GM21737 (cell line): ENCODE measurements around the gene SMAD6.

ENCODE experiments used
- ATAC-seq: cut with Tn5 transposase; IDR thresholded peaks from one replicate; pipeline ENCODE4 v1.9.1; 2021; ENCODE audit warnings: mild to moderate bottlenecking, moderate library complexity; ENCODE audit not compliant: unreplicated experiment

SMAD6 gene

DNA sequence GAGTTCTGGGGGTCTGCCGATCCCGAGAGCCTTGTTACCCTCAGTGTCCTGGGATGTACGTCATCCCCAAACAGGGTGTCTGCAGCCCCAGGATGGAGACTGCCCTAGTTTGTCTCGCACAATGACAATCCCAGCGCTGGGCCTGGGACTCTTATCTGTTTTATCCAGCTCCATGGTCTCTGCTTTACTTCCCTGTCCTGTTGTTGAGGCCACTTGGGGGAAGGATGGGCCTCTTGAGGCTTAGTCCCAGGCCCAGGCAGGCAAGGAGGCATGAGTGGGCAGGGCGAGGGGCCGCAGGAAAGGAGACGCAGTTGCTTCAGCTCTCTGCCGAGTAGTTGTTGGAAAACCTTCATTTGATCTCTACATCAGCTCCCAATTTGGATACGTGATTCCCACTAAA is 17.4 kb downstream of the SMAD6 start:
- no peak for ATAC-seq

DNA sequence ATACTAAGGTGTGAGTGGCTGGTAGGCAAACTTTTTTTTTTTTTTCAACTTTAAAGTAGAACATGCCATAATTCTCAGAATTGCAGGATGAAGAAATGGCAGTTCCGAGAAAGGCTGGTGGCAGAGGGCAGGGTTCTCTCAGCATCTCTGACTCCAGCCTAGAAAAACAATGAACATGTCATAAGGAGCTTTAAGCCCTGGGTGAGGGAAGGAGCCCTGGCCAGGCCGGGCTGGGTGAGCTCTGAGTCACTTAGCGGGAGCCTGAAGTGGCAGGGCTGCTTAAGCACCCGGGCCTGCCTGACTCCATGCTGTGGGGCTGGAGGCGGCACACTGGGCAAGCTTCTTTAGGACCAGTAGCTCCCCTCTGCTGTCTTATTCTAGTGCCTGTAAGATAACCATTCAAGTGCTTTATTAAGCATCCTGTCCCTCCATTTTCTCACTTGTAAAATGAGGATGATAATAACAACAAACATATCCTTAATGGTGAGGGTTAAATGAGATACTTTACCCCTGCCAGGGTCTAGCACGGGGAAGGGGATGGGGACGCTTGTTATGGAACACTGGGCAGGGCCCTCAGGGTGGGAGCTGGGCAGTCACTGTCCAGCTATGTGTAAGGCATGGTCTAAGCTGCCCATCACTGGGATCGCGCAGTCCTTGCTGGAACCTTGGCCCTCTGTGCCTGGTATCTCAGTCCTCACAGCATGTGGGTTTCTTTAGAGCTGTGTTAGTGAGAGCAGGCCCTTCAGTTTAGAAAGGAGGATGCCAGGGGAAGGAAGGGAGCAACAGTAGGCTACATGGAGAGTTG is 18.4 kb downstream of the SMAD6 start:
- no peak for ATAC-seq

DNA sequence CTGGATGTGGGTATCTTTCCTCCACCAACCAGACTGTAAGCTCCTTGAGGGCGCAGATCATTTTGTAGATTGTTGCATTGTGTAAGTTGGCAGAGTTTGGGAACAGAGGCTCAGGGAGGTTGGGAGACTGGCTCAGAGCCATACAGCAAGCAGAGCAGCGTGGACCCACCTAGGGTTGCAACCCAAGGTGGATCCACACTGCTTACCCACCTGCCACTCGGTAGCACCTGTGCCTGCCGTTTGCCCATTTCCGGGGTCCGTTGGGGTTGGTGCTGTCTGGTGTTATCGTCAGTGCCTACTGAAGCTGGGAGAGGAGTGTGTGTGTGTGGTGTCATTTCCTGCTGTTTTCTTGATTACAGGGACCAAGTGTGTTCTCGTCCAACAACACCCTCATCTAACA is 19.0 kb downstream of the SMAD6 start:
- no peak for ATAC-seq

DNA sequence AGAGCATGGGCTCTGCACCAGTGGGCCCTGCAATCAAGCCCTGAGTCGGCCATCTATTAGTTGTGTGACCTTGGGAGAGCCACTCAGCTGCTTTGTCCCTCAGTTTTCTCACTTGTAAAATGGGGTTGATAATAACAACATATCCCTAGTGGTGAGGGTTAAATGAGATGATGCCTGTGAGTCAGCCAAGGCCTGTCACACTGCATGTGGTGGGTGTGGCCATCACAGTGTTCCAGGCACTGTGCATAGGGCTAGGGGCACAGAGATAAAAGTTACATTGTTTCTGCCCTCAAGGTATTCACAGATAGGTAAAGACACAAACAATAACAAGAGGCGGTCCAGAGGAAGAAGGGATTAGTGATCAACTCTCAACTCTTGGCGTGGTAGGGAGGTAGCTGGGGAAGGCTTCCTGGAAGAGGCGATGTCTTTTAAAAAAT is 19.5 kb downstream of the SMAD6 start:
- no peak for ATAC-seq

DNA sequence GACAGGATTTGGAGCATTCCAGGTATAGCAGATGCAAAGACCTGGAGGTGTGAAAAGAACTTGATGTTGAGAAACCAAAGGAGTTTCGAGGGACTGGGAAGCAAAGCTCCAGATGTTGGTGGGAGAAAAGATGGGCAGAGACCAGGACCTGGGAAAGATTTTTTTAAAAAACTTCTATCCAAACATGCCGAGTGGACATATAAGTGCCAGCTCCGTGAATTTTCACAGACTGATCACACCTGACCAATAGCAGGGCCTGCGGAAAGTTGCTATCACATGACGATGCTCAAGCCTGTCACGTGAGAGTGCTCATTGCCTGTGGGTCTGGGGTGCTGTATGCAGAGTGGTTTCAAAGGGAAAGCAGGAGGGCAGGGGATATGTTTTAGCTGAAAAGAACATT is 19.9 kb downstream of the SMAD6 start:
- no peak for ATAC-seq

DNA sequence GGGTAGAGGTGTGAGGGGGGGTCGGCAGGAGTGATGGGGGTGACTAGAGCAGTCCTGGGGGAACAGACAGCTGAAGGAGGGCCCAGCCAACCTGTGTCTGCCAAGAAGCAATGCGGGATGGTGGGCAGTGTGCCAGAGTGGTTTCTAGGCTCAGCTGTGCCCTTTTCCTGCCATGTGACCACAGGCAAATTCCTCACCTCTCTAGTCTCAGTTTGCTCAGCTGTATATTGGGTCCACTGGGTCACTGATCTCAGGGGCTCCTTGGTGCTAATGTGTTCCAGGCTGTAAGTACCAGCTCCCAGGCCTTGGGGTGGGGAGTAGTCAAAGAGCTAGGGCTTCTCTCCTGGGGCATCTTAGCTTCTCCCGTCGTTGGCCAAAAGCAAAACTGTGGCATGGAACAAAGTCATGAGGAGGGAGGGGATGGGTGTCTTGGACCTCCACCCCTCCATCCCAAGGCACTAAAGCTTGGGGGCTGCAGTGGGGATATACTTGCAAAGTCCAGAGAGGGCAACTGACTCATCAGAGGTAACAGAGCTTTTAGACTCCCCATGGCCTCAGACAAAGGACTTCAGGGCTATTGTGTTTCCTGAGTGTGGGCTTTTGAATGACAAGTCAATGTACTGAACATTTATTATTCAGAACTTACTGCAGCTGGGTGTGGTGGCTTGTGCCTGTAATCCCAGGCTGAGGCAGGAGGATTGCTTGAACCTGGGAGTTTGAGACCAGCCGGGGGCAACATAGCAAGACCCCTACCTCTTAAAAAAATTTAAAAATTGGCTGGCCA is 20.9 kb downstream of the SMAD6 start:
- ATAC-seq: no peak

DNA sequence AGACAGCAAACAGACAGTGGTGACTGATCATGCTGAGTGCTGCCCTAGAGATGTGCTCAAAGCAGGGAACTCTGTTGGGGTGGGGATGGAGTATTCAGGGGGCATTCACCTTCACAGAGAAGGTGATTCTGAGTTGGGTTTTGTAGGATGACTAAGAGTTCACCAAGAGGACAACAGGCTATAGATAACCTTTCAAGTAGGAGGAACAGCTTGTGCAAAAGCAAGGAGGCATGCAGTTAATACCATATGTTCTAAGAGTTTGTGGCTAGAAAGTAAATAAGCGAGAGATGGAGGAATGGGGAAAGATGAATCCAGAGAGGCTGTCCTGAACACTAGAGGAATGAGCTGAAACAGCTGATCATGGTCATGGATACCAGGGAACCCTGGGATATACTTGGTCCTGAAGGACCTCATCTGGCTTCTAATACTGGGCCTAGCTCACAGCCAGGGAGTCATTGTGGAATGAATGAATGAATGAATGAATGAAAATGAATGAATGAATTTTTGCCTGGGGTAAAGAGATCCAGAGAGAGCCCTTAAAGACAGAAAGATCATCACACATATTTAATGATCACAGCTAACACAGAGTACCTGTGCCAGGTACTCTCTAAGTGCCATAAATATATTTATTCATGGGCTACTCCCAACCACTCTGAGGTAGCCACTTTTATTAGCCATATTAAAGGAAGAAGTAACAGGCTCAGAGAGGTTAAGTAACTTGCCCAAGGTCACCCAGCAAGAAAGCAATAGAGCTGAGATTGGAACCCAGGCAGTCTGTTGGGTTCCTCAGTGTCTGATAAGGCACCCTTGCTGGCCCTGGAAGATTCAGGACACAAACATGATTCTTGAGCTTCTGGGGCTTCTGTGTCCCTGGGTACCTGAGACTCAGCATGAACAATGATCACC is 22.0 kb downstream of the SMAD6 start:
- ATAC-seq: no peak

DNA sequence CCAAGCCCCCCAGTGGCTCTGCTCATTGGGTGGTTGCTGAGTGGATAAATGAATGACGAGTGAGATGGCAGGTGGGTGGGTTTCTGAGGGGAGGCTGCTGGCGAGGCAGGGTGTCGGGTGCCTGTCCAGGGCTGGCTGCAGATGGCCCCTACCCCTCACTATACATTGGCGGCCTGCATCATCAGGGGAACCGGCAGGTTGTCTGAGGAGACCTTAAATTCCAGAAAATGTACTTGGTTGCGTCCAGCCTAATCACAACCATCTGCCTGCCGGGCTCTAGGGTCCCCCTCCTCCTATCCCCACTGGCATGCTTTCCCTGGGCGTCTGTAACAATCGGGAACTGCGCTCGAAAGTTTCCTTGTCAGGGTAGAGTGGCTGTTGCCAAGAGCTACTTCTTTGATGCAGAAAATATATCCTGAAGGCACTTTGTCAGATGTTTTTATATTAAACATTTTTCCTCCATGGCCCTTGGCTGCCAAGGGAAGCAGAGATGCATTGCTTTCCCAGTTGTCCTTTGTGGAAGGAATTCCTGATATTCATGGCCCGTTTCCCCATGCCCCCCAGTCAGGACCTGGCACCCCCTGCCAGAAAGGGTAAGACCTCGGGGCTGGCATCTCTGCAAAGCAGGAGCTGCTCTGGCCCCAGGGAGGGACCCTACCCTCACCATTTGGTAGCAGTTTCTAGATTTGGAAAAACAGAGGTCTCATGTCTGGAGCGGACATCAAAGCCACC is 22.9 kb downstream of the SMAD6 start:
- no peak for ATAC-seq

DNA sequence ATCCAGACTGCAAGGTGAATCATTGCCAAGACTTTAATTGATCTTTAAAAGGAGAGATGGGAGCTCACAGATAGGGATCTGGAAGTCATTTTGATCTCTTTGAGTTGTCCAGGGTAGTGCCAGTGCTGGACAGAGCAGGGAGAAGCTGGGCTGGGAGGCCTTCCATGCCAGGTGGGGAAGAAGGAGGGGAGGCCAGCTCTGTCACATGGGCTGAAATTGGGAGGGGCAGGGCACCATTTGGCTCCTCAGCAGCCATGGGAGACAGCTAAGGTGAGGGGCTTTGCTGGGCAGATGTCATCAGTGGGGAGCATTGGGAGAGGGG is 23.4 kb downstream of the SMAD6 start:
- no peak for ATAC-seq

DNA sequence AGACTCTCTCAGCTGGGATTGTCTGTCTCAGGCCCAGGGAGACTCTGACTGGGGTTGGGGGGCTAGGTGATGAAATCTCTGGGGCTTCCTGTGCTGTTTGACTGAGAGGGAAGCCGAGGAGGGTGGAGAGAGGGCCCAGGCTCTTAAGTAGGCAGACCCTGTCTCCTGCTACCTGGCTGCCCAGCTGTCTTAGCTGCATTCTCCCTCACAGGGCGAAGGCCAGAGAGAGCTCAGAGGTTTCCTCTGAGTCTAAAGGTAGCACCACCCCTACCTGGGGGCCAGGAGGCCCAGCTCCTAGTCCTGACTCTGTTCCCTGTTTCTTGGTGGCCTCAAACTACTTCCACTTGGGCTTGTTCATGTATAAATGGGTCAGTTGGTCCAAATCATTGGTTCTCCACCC is 24.4 kb downstream of the SMAD6 start:
- ATAC-seq: no peak

DNA sequence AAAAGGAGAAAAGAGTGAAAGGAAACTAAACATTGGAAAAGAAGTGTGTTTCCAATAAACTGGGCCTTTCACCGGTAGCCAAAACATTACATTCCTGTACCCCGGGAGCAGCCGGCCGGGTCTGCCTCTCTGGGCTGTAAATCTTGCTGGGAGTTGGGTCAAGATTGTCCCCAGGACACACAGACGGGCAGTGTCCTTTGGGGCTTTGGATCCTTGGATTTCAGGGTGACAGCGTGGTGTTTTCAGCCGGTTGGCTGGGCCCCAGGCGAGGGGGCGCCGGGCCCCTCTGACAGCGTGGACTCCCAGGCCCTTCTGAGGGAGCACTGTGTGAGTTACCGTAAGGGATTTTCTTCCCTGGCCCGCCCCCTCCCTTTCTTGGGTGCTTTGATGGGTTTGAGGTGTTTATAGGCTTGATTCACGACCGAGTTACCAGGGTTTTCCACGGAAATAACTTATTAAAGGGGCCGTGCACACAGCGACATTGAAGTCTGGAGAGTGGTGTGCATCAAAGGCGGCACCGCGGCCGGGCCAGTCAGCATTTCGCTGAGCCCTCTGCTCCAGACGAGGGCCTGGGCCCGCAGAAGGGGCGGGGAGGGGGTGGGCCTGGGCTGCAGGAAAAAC is 27.4 kb downstream of the SMAD6 start:
- no peak for ATAC-seq

DNA sequence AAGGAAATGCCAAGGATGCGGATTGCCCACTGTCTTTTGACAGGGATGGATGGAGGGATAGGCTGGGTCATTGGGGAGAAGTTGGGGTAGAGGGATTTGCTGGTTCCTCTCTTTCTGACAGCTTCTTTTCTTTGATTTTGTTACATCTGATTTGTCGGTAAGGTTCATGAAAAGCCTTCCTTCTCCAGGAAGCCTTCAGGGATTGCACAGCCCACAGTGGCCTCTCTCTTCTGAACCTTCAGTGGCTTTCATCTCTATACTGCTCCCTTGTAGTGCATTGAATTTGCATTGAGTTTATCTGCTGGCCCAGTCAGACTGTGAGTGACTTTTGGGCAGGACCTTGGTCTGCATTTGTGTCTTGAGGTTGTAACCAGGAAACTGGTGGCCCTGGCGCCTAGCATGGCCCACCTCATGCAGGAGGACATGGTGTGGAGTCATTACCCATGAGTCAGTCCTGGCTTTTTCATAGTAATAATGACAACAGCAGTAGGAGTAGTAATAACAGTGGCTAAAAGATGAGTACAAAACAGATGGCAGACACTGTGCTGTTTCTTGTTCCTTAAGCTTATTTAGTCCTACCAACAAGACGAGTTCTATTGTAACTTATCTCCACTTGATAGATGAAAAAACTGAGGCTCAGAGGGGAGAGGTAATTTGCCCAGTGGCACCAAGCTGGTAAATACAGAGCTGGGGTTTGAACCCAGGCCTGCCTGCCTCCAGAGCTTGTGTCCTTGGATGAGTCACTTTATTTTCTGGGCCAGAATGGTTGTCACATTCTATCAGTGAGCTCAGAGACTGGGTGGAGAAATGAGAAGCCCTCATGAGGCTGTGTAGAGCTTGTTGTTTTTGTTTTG is 28.4 kb downstream of the SMAD6 start:
- ATAC-seq: no peak

DNA sequence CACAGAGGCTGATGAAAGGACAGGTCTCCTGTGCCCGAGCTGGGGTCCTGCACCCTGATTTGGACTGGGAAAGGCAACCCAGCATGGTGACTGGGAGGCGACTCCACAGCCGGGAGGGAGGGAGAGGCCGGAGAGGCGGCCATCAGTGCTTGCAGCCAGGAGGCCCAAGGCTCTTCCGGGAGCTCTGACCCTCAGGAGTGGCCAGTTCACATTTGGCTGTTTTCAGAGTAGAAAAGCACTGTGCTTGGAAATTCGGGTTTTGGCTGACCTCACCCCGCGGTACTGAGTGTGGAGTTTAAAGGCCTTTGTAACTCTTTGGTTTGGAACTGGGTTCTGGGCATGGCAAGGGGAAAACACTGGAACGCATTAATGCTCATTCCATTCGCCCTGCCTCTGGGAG is 31.9 kb downstream of the SMAD6 start:
- ATAC-seq: no peak

DNA sequence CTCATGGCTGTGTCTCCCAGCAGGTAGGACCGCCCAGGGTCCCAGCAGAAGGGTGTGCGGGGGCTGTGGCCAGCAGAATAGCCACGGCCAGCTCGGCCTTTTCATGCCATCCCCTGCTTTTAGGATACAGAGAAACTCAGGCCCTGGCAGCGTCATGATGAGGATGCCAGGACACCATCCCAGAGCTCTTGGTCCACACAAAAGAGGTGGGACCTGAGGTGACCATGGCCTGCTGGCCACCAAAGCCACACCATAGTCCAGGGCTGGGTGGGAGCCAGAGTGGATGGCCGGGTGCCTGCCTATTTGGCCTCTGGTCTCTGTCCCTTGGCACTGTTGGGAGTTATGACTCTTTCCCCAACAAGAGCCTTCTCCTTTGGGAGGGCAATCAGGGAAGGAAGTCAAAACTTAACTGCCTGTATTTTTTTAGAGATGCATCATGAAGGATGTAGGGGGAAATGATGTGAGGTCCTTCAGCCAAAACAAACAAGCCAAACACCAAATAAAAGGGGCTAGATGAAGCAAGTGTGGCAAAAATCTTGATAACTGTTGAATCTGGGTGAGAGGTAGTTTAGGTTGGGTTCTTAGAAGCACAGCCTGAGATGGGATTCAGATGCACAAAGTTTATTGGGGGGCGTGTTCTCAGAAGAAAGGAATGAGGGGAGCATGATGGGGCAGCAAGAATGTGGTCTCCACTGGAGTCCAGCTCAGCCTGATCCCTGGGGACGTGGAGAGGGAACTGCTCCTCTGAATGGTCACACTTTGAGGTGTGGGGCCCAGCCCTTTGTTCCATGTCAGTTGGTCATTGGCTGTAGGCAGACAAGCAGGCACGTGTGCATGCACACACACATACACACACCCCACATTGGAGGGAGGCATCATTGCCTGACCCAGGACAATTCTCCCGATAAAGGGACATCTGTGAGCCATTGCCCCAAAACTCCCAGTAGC is 33.2 kb downstream of the SMAD6 start:
- no peak for ATAC-seq

DNA sequence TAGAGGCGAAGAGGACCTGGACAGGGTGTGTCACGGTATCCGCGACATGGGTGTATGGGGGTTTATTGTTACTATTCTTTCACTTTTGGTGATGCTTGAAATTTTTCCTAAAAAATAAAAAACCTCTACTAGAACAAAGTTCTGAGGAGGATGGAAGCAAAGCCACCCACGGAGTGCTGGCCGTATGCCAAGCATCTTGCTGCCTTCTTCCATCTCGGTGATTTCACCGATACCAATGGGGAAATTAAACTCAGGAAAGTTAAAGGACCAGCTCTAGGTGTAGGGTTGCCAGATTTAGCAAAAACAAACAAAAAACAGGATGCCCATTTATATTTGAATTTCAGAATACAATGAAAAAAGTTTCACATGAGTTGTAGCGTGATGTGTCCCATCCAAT is 33.9 kb downstream of the SMAD6 start:
- no peak for ATAC-seq

DNA sequence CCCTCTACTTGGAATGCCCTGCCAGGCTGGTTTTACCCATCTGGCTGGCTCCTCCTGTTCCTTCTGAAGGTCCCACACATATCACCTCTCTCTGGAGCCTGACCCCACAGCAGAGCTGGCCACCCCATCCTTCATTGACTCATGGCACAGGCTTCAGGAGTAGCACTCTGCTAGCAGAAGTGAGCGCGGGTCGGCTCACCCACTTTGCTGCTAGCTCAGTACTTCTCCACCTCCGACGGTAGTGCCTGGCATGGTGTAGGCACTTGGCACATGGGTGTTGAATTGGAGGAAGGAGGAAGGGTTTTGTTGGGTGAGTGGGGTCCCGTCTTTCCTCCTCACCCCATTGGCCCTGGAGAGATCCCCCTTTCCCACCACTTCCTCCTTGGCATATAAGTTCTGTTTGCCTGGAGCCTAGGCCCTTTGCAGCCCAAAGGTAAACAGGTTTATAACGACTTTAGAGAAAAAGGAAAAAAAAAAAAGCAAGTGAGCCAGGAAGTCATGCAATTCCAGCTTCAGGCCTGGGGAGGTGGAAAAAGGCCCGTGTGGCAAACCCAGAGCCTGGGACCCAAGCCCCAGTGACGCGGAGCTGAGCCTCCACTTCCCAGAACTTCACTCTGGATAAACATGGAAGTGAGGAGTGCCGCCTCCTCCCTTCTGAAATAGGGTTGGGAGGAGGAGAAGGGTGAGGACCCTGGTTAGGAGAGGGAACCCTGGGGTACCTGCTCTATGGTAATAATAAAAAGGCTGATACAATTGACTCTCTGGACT is 35.4 kb downstream of the SMAD6 start:
- ATAC-seq: no peak

DNA sequence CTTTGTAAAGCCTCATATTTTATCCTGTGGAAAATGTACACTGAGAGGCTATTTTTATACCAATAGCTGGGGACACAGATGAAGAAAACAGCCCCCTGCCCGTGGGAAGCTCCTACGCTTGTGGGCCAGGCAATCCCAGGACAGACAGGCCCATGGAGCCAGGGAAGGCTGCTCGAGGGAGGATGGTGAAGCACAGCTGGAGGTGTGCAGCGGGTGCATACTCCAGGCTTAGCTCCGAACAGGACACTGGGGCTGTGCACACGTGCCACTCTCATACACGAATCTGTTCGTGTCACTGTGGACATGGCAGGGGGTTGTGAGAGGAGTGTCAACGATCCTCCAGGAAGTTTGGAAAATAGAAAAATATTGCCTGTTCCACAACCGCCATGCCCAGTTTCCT is 36.1 kb downstream of the SMAD6 start:
- no peak for ATAC-seq

DNA sequence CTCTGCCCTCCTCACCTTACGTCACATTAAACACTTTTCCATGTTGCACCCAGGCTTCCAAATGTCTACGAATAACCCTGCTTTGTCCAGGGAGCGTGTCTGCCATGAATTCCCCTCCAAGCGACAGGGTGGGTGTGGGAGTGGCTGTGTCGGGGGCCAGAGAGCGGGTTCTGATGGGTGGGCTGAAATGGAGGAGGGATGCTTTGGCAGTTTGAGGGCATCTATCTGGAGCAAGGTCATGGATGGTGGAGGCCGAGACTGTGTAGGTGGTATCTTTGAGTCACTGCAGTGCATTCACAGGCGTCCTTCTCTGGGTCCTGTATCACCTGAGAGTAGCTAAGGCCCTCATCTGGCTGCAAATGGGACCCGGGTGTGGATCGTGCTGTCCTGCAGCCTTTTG is 36.6 kb downstream of the SMAD6 start:
- ATAC-seq: no peak
